Measurements from ENCODE around the gene MLPH.

DNA sequence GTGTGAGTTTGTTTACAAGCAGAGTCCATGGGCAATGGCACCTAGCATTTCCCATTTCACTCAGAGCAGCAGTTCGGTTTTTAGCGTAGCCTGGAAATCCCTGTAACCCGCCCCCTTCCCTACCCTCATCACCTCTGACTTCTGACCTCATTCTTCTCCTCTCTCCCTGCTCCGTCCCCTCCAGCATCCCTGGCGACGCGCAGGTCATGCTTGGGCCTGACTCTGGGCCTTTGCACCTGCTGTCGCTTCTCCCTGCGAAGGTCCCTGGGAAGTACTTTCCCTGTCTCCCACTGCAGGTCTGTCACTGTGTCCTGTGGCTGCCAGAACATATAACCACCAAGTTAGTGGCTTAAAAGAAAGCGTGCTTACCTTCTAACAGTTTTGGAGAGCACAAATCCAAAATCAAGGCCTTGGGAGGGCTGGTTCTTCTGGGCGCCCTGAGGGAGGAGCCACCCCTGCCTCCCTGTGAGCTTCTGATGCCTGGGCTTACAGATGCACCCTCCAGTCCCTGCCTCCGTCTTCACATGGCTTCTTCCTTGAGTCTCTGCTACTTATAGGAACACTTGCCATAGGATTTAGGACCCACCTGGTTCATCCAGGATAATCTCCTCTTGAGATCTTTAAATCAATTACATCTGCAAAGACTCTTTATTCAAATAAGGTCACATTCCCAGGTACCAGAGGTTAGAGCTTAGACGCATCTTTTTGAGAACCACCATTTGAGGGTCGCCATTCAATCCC lies 111.6 kb downstream of the MLPH start:
- no peak for TF ChIP-seq POLR2A (IDR thresholded peaks at IDR 0.05; ENCODE audit: extremely low read depth, insufficient read length)
- TF ChIP-seq, protein P1, sequence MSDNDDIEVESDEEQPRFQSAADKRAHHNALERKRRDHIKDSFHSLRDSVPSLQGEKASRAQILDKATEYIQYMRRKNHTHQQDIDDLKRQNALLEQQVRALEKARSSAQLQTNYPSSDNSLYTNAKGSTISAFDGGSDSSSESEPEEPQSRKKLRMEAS (IDR thresholded peaks at IDR 0.05; ENCODE audit: low read depth, low read length): no peak
- TF ChIP-seq, protein P2, sequence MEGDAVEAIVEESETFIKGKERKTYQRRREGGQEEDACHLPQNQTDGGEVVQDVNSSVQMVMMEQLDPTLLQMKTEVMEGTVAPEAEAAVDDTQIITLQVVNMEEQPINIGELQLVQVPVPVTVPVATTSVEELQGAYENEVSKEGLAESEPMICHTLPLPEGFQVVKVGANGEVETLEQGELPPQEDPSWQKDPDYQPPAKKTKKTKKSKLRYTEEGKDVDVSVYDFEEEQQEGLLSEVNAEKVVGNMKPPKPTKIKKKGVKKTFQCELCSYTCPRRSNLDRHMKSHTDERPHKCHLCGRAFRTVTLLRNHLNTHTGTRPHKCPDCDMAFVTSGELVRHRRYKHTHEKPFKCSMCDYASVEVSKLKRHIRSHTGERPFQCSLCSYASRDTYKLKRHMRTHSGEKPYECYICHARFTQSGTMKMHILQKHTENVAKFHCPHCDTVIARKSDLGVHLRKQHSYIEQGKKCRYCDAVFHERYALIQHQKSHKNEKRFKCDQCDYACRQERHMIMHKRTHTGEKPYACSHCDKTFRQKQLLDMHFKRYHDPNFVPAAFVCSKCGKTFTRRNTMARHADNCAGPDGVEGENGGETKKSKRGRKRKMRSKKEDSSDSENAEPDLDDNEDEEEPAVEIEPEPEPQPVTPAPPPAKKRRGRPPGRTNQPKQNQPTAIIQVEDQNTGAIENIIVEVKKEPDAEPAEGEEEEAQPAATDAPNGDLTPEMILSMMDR (IDR thresholded peaks at IDR 0.05; ENCODE audit: low read depth, low read length): no peak

Measured in NB4 (cell line).